AG09319 (cell line): ENCODE results near the gene NCBP3.

ENCODE experiments used
- DNase-seq: peaks from one replicate; pipeline ENCODE4 v3.0.0-alpha.2; 2010; ENCODE audit warnings: low read depth; ENCODE audit errors: extremely low read depth
- CTCF ChIP-seq: IDR thresholded peaks from 2 replicates; pipeline ENCODE4 v1.5.1; 2011; ENCODE audit warnings: low read depth, mild to moderate bottlenecking, inconsistent platforms, low read length, moderate library complexity

The NCBP3 gene

GRCh38 chr17:3887804-3888203, 41.8 kb upstream of the NCBP3 start:
- no peak for DNase-seq
- TF ChIP-seq CTCF = no peak

GRCh38 chr17:3887394-3887793, 41.3 kb upstream of the NCBP3 start:
- TF ChIP-seq CTCF = no peak
- no peak for DNase-seq

- no peak for DNase-seq
- no peak for TF ChIP-seq CTCF
Observed at GRCh38 chr17:3886776-3887175, 40.7 kb upstream of the NCBP3 start.

- TF ChIP-seq CTCF = no peak
- no peak for DNase-seq
Observed at GRCh38 chr17:3885970-3886369, 39.9 kb upstream of the NCBP3 start.

- TF ChIP-seq CTCF = no peak
- DNase-seq = no peak
Observed at GRCh38 chr17:3885271-3885670, 39.2 kb upstream of the NCBP3 start.

GRCh38 chr17:3884188-3884587, 38.1 kb upstream of the NCBP3 start:
- no peak for TF ChIP-seq CTCF

GRCh38 chr17:3882276-3882675, 36.2 kb upstream of the NCBP3 start:
- no peak for TF ChIP-seq CTCF
- DNase-seq = no peak

More at GRCh38 chr17:3884188-3884587, 38.1 kb upstream of the NCBP3 start:
- no peak for DNase-seq
